A549 treated with CpdA at 1 μM for 4 hours (cell line): ENCODE data around the gene CDS1. TPM values are rescaled to one million over a fixed set of nuclear protein-coding genes. Genes with fewer than 3 reads are reported as not detected.

Experiments used
- total RNA-seq: library from RNA; stranded (reverse); fragments of 200-300 nt; extraction: Qiagen RNA extraction; gene quantifications from 5 replicates; pipeline ENCODE4 v1.2.3, GENCODE V29; 2022; ENCODE audit warnings: low read depth

The CDS1 gene
- 0.56 to 0.85 TPM (median 0.80 TPM) in 5 replicates for total RNA-seq

DNA sequence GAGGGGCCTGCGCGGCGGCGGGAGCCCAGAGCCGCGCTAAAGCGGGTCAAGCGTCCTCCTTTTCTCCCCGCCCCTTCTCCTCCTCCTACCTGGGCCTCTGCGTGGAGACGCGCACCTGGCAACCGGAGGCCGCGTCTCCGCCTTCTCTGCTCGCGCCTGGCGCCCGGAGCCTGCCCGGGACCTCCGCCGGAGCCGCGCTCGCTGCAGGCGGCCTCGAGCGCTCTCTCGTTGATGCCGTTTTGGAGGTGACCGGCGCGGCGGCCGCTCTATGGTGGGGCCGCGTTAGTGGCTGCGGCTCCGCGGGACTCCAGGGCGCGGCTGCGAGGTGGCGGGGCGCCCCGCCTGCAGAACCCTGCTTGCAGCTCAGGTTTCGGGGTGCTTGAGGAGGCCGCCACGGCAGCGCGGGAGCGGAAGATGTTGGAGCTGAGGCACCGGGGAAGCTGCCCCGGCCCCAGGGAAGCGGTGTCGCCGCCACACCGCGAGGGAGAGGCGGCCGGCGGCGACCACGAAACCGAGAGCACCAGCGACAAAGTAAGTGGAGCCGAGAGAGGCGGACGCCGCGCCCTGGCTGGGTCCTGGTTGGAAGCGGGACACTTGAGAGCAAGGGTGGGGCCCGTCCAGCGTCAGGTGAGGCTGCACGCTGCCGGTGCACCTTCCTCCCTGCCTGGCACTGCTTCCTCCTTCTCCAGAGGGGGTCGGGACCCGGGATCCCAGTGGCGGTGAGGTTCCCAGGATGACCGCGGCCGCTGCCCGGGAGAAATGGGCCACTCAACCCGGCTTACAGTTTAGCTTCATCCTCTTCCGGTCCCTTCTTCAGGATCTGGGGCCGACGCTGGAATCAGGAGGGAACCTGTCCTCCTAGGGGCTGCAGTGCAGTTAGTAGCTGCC lies at the start of gene CDS1:
Gene CDS1, plus strand, starts transcription at position 140 of the 888 bp plus-strand sequence. Its CDS starts 275 bp downstream, at position 415.

Other genes with a start within 250 kb of the CDS1 start
- gene NKX6-1, start 83.8 kb upstream of the CDS1 start, total RNA-seq, result 0.42 to 0.77 TPM (median 0.50 TPM) in 5 replicates